WERI-Rb-1 (cell line): ENCODE data around the gene F13A1.

ENCODE experiments used
- DNase-seq: peaks from one replicate; pipeline ENCODE4 v3.0.0-alpha.2; 2020
- H3K27ac ChIP-seq: fragments of 250-450 bp; sonication (Bioruptor Pico); 2 replicates; pipeline ENCODE4 v1.5.1; 2020; ENCODE audit warnings: mild to moderate bottlenecking, moderate library complexity
- H3K27me3 ChIP-seq: fragments of 250-450 bp; sonication (Bioruptor Pico); 2 replicates; pipeline ENCODE4 v1.5.1; 2021; ENCODE audit warnings: mild to moderate bottlenecking, low read depth, moderate library complexity; ENCODE audit not compliant: insufficient read depth, severe bottlenecking
- H3K36me3 ChIP-seq: fragments of 250-450 bp; sonication (Bioruptor Pico); 2 replicates; pipeline ENCODE4 v1.5.1; 2020; ENCODE audit warnings: mild to moderate bottlenecking, moderate library complexity
- H3K4me3 ChIP-seq: 2 replicates; pipeline ENCODE4 v1.5.1; 2011; ENCODE audit warnings: low read depth, mild to moderate bottlenecking, control low read depth, low read length
- H3K9me3 ChIP-seq: fragments of 250-450 bp; sonication (Bioruptor Pico); 2 replicates; pipeline ENCODE4 v1.5.1; 2021; ENCODE audit warnings: mild to moderate bottlenecking, moderate library complexity; ENCODE audit not compliant: severe bottlenecking
- TF ChIP-seq, protein P1 (sequence below): IDR thresholded peaks from 2 replicates; pipeline ENCODE4 v1.5.1; 2011; ENCODE audit warnings: low read depth, mild to moderate bottlenecking, control low read depth, inconsistent platforms, low read length

Gene F13A1

GRCh38 chr6:6199678-6200077, 120.8 kb downstream of the F13A1 start:
- H3K4me3 ChIP-seq = no peak overlapping the region
- no peak overlapping the region for H3K27ac ChIP-seq
- H3K27me3 ChIP-seq = peaks cover 3% of the 10 kb centered on the region
- DNase-seq = no peak
- no peaks in the 10 kb centered on the region for H3K9me3 ChIP-seq
- H3K36me3 ChIP-seq = no peaks in the 10 kb centered on the region
- TF ChIP-seq, protein P1, sequence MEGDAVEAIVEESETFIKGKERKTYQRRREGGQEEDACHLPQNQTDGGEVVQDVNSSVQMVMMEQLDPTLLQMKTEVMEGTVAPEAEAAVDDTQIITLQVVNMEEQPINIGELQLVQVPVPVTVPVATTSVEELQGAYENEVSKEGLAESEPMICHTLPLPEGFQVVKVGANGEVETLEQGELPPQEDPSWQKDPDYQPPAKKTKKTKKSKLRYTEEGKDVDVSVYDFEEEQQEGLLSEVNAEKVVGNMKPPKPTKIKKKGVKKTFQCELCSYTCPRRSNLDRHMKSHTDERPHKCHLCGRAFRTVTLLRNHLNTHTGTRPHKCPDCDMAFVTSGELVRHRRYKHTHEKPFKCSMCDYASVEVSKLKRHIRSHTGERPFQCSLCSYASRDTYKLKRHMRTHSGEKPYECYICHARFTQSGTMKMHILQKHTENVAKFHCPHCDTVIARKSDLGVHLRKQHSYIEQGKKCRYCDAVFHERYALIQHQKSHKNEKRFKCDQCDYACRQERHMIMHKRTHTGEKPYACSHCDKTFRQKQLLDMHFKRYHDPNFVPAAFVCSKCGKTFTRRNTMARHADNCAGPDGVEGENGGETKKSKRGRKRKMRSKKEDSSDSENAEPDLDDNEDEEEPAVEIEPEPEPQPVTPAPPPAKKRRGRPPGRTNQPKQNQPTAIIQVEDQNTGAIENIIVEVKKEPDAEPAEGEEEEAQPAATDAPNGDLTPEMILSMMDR = no peak

DNA sequence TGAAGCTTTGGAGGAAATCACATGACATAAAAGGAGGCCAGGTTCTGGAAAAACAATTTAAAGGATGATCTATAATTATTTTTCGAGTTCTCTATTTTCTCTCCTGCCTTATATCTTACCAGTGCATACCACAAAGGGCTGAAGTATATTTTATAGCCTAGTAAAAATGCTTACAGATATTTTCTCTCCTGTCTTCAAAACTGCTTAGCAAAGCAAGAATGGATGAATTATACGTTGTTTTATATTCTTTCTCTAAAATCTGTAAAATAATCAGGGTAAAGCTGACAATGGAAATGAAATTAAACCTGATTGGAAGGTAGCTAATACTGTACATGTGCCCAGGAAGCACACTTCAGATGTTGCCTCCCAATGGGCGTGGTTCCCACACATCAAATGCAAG, 123.7 kb downstream of the F13A1 start:
- Histone ChIP-seq H3K27ac (no peak overlapping the region), H3K27me3 (peaks cover 9% of the 10 kb centered on the region), H3K4me3 (no peak overlapping the region), H3K9me3 (peaks cover 2% of the 10 kb centered on the region), H3K36me3 (no peaks in the 10 kb centered on the region)
- no peak for DNase-seq
- TF ChIP-seq, protein P1 = no peak

- DNase-seq = no peak
- H3K4me3 ChIP-seq = no peak overlapping the region
- H3K36me3 ChIP-seq = no peaks in the 10 kb centered on the region
- no peak overlapping the region for H3K27ac ChIP-seq
- H3K27me3 ChIP-seq = peaks cover 13% of the 10 kb centered on the region
- TF ChIP-seq, protein P1 = no peak
- peaks cover 4% of the 10 kb centered on the region for H3K9me3 ChIP-seq
Observed at GRCh38 chr6:6195080-6195479, 125.4 kb downstream of the F13A1 start.

GRCh38 chr6:6193221-6193745, 127.2 kb downstream of the F13A1 start:
- Histone ChIP-seq H3K9me3 (peaks cover 9% of the 10 kb centered on the region), H3K4me3 (no peak overlapping the region), H3K36me3 (no peaks in the 10 kb centered on the region), H3K27ac (no peak overlapping the region), H3K27me3 (peaks cover 13% of the 10 kb centered on the region)
- DNase-seq = no peak
- TF ChIP-seq, protein P1 = no peak

DNA sequence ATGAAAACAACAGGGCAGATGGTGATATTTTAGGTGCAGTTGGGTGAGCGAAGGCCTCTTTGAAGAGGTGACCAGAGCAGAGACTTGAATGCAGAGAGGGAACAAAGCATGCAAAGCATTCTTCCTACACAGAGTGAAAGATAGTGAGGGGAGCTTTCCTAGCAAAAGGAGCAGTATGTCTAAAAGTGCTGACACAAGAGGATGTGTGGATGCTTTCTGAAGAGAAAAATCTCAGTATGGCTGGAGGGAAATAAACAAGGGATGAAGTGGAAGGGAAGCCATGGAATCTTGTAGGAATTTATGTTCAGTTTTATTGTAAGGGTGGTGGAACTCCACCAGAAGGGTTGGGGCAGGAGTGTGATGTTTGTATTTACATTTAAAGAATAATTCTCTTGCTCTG, 128.6 kb downstream of the F13A1 start:
- Histone ChIP-seq H3K9me3 (peaks cover 13% of the 10 kb centered on the region), H3K36me3 (no peaks in the 10 kb centered on the region), H3K27me3 (peaks cover 13% of the 10 kb centered on the region), H3K27ac (no peak overlapping the region), H3K4me3 (no peak overlapping the region)
- no peak for DNase-seq
- TF ChIP-seq, protein P1 = no peak

GRCh38 chr6:6191476-6191875, 129.0 kb downstream of the F13A1 start:
- no peak for DNase-seq
- peaks cover 15% of the 10 kb centered on the region for H3K9me3 ChIP-seq
- H3K27me3 ChIP-seq = peaks cover 13% of the 10 kb centered on the region
- H3K4me3 ChIP-seq = no peak overlapping the region
- no peak overlapping the region for H3K27ac ChIP-seq
- TF ChIP-seq, protein P1 = no peak
- H3K36me3 ChIP-seq = no peaks in the 10 kb centered on the region
